K562 (cell line): ENCODE data around the gene OSBPL3. TPM values are rescaled to one million over a fixed set of nuclear protein-coding genes. Genes with fewer than 3 reads are reported as not detected.

Experiments
- CBFA2T3 ChIP-seq: fragments of 450-650 bp; IDR thresholded peaks from 2 replicates; pipeline ENCODE4 v1.6.1; 2017
- DPF2 ChIP-seq: fragments of 450-650 bp; IDR thresholded peaks from 2 replicates; pipeline ENCODE4 v1.6.1; 2016
- ESRRB ChIP-seq: fragments of 250-450 bp; sonication (Bioruptor Pico); IDR thresholded peaks from 2 replicates; pipeline ENCODE4 v1.5.0; 2020; ENCODE audit warnings: mild to moderate bottlenecking, moderate library complexity, borderline replicate concordance
- FOXJ2 ChIP-seq: fragments of 200-800 bp; sonication (Bioruptor generic); IDR thresholded peaks from 2 replicates; pipeline ENCODE4 v1.6.1; 2016; ENCODE audit warnings: missing genetic modification characterization, missing compliant biosample characterization
- GABPB2 ChIP-seq: fragments of 250-450 bp; sonication (Bioruptor Pico); conservative IDR thresholded peaks from 2 replicates; pipeline ENCODE4 v1.5.1; 2021; ENCODE audit warnings: mild to moderate bottlenecking
- HOXB6 ChIP-seq: fragments of 250-450 bp; sonication (Bioruptor Pico); IDR thresholded peaks from 2 replicates; pipeline ENCODE4 v1.5.1; 2022; ENCODE audit warnings: mild to moderate bottlenecking, borderline replicate concordance
- KLF1 ChIP-seq: fragments of 450-650 bp; IDR thresholded peaks from 2 replicates; pipeline ENCODE4 v1.6.1; 2016; ENCODE audit warnings: missing genetic modification characterization, missing compliant biosample characterization
- NCOA4 ChIP-seq: fragments of 450-650 bp; IDR thresholded peaks from 2 replicates; pipeline ENCODE4 v1.6.1; 2018; ENCODE audit warnings: mild to moderate bottlenecking; ENCODE audit not compliant: partially characterized antibody
- NFYB ChIP-seq: IDR thresholded peaks from 2 replicates; pipeline ENCODE4 v1.6.1; 2011; ENCODE audit warnings: mild to moderate bottlenecking, moderate library complexity; ENCODE audit not compliant: insufficient read length; ENCODE audit errors: extremely low read depth
- POLR3G ChIP-seq: IDR thresholded peaks from 2 replicates; pipeline ENCODE4 v1.6.1; 2011; ENCODE audit not compliant: insufficient read length, insufficient replicate concordance; ENCODE audit errors: extremely low read depth
- RAD21 ChIP-seq, 2 experiments: fragments of 250-450 bp in 1 of 2; fragments of 450-650 bp in 1 of 2; sonication (Bioruptor Pico) in 1 of 2; formaldehyde crosslinking in 1 of 2; IDR thresholded peaks in 1 of 2; conservative IDR thresholded peaks in 1 of 2; 2 replicates each; pipeline versions ENCODE4 v1.4.0 to v1.8.0; 2020 to 2022; ENCODE audit warnings: mild to moderate bottlenecking in 2 of 2, moderate library complexity in 1 of 2
- SMARCA5 ChIP-seq: fragments of 450-650 bp; IDR thresholded peaks from 2 replicates; pipeline ENCODE4 v1.6.1; 2016
- ZNF224 ChIP-seq: sonication (generic); formaldehyde crosslinking; IDR thresholded peaks from 2 replicates; pipeline ENCODE4 v1.8.0; 2022; ENCODE audit warnings: mild to moderate bottlenecking, missing genetic modification reagents
- ZNF316 ChIP-seq: fragments of 450-650 bp; IDR thresholded peaks from 2 replicates; pipeline ENCODE4 v1.6.1; 2016
- ZNF436 ChIP-seq: fragments of 250-450, 450-650 bp; sonication (Bioruptor Pico); formaldehyde crosslinking; IDR thresholded peaks from 2 replicates; pipeline ENCODE4 v1.7.0; 2020; ENCODE audit warnings: mild to moderate bottlenecking
- ZNF79 ChIP-seq: fragments of 250-450 bp; sonication (Bioruptor Pico); IDR thresholded peaks from 2 replicates; pipeline ENCODE4 v1.4.0; 2020; ENCODE audit warnings: low read depth, mild to moderate bottlenecking, moderate library complexity
- polyA plus RNA-seq, 8 experiments: library from polyadenylated mRNA; depleted of rRNA in 4 of 8; stranded (reverse) in 5 of 8; unstranded in 3 of 8; fragments of >200 nt; fragmentation: Nextera tagmentation in 2 of 8; fragmentation: Illumina TruSeq in 1 of 8; extraction: Ambion mirVana in 2 of 8; extraction: Trizol in 1 of 8; gene quantifications; 2 replicates each; pipeline versions ENCODE4 v1.2.1 to v1.2.3, GENCODE V29; 2011 to 2014; ENCODE audit warnings: inconsistent platforms in 1 of 8, missing spikeins in 1 of 8
- total RNA-seq, 7 experiments: library from RNA; depleted of rRNA in 6 of 7; stranded (reverse); fragments of >200 nt in 6 of 7; fragmentation: Illumina TruSeq in 2 of 7; extraction: Trizol in 2 of 7; gene quantifications; 2 replicates each; pipeline versions ENCODE4 v1.2.1 to v1.2.3, GENCODE V29; 2011 to 2021; ENCODE audit warnings: low replicate concordance in 1 of 7
- TF ChIP-seq, protein P1 (sequence below), 2 experiments: fragments of 450-650 bp; formaldehyde crosslinking in 1 of 2; IDR thresholded peaks; 2 replicates each; pipeline versions ENCODE4 v1.4.0 to v1.6.1; 2014 to 2020; ENCODE audit warnings: mild to moderate bottlenecking in 2 of 2, borderline replicate concordance in 1 of 2, low read depth in 1 of 2
- TF ChIP-seq, protein P2 (sequence below): fragments of 200-800 bp; sonication (Bioruptor generic); IDR thresholded peaks from 2 replicates; pipeline ENCODE4 v1.6.1; 2017; ENCODE audit warnings: missing genetic modification characterization, missing compliant biosample characterization

OSBPL3 gene
- total and polyA plus RNA-seq, 9 of the 15 experiments (the other 6 are each of a cell fraction or from before 2014, with no cell fraction given): 4.8 to 37.2 (median 26.5) TPM

GRCh38 chr7:24980534-24981170 lies 674 bp upstream of the OSBPL3 start (continued):
- TF ChIP-seq, protein P1, sequence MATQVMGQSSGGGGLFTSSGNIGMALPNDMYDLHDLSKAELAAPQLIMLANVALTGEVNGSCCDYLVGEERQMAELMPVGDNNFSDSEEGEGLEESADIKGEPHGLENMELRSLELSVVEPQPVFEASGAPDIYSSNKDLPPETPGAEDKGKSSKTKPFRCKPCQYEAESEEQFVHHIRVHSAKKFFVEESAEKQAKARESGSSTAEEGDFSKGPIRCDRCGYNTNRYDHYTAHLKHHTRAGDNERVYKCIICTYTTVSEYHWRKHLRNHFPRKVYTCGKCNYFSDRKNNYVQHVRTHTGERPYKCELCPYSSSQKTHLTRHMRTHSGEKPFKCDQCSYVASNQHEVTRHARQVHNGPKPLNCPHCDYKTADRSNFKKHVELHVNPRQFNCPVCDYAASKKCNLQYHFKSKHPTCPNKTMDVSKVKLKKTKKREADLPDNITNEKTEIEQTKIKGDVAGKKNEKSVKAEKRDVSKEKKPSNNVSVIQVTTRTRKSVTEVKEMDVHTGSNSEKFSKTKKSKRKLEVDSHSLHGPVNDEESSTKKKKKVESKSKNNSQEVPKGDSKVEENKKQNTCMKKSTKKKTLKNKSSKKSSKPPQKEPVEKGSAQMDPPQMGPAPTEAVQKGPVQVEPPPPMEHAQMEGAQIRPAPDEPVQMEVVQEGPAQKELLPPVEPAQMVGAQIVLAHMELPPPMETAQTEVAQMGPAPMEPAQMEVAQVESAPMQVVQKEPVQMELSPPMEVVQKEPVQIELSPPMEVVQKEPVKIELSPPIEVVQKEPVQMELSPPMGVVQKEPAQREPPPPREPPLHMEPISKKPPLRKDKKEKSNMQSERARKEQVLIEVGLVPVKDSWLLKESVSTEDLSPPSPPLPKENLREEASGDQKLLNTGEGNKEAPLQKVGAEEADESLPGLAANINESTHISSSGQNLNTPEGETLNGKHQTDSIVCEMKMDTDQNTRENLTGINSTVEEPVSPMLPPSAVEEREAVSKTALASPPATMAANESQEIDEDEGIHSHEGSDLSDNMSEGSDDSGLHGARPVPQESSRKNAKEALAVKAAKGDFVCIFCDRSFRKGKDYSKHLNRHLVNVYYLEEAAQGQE (IDR thresholded peaks at IDR 0.05; ENCODE audit: borderline replicate concordance): no peak
- TF ChIP-seq, protein P1 (CRISPR knock-in tag; IDR thresholded peaks at IDR 0.05; ENCODE audit: low read depth): no peak
- TF ChIP-seq GABPB2 (CRISPR knock-in tag) (no peak), SMARCA5 (no peak), POLR3G (no peak), DPF2 (no peak), NCOA4 (no peak), ESRRB (CRISPR knock-in tag) (no peak), ZNF79 (CRISPR knock-in tag) (no peak), RAD21 (CRISPR knock-in tag; conservative IDR thresholded peaks at IDR 0.05 in 1 of 2, IDR thresholded peaks at IDR 0.05 in 1 of 2) (no peak), FOXJ2 (tag) (no peak), KLF1 (tag) (0 out of 2 replicates have a peak, but pooled peaks have one; percentile 49), ZNF316 (0 out of 2 replicates have a peak, but pooled peaks have one; percentile 21), NFYB (no peak), ZNF224 (CRISPR knock-in tag) (no peak), HOXB6 (no peak), ZNF436 (CRISPR knock-in tag) (no peak), CBFA2T3 (no peak)
- TF ChIP-seq, protein P2, sequence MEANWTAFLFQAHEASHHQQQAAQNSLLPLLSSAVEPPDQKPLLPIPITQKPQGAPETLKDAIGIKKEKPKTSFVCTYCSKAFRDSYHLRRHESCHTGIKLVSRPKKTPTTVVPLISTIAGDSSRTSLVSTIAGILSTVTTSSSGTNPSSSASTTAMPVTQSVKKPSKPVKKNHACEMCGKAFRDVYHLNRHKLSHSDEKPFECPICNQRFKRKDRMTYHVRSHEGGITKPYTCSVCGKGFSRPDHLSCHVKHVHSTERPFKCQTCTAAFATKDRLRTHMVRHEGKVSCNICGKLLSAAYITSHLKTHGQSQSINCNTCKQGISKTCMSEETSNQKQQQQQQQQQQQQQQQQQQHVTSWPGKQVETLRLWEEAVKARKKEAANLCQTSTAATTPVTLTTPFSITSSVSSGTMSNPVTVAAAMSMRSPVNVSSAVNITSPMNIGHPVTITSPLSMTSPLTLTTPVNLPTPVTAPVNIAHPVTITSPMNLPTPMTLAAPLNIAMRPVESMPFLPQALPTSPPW (CRISPR knock-in tag): no peak
